Activated T-cell treated with anti-CD3 and anti-CD28 coated beads, Interleukin-2, amount 50 U/mL, for 4 hours (primary cell): ENCODE measurements around the gene CMTM8. TPM values are rescaled to one million over a fixed set of nuclear protein-coding genes. Genes with fewer than 3 reads are reported as not detected.
"Not testable (repeated sequence)": the region's sequence is repeated elsewhere in the genome, so short reads cannot be mapped to it uniquely, and the experiment has no call there.

ENCODE experiments used
- ATAC-seq, 2 donors: fragments of 200-7000 bp; cut with Tn5 transposase; one replicate each; pipeline ENCODE4 v1.10.0; 2021
- DNase-seq: peaks from one replicate; pipeline ENCODE4 v3.0.0-alpha.2; 2020
- H3K27me3 Mint-ChIP-seq: one replicate; pipeline ENCODE4 v1.8.0; 2021; ENCODE audit warnings: low read depth, mixed read lengths
- H3K36me3 Mint-ChIP-seq: one replicate; pipeline ENCODE4 v1.8.0; 2022; ENCODE audit warnings: mixed read lengths; ENCODE audit not compliant: insufficient read depth
- H3K4me1 Mint-ChIP-seq: one replicate; pipeline ENCODE4 v1.8.0; 2021; ENCODE audit warnings: low read depth, mixed read lengths
- H3K4me3 Mint-ChIP-seq: one replicate; pipeline ENCODE4 v1.8.0; 2021; ENCODE audit warnings: mild to moderate bottlenecking, moderate library complexity, mixed read lengths
- H3K9me3 Mint-ChIP-seq: one replicate; pipeline ENCODE4 v1.8.0; 2021; ENCODE audit warnings: mixed read lengths
- total RNA-seq, 3 donors: library from RNA; stranded (reverse); gene quantifications; one replicate each; pipeline ENCODE4 v1.2.1, GENCODE V29; 2021

CMTM8 gene
- total RNA-seq, 3 donors from 2014 or later, result 3.9 to 6.3 (median 4.7) TPM

GRCh38 chr3:32216172-32216783 is 22.2 kb upstream of the CMTM8 start:
- DNase-seq (no peak), ATAC-seq (no peak)
- Mint-ChIP-seq H3K27me3 (peaks cover 8% of the 10 kb centered on the region), H3K4me1 (no peaks in the 10 kb centered on the region), H3K36me3 (peaks cover 3% of the 10 kb centered on the region), H3K9me3 (peaks cover 9% of the 10 kb centered on the region), H3K4me3 (no peak overlapping the region)

- Mint-ChIP-seq H3K27me3 (peaks cover 8% of the 10 kb centered on the region), H3K36me3 (peaks cover 3% of the 10 kb centered on the region), H3K4me3 (no peak overlapping the region), H3K9me3 (peaks cover 9% of the 10 kb centered on the region), H3K4me1 (no peaks in the 10 kb centered on the region)
- DNase-seq, result no peak
- no peak for ATAC-seq
Measured at GRCh38 chr3:32217339-32217738, 21.1 kb upstream of the CMTM8 start.

GRCh38 chr3:32219537-32219936 is 18.9 kb upstream of the CMTM8 start:
- Mint-ChIP-seq H3K9me3 (peaks cover 9% of the 10 kb centered on the region), H3K36me3 (peaks cover 3% of the 10 kb centered on the region), H3K4me1 (no peaks in the 10 kb centered on the region), H3K4me3 (no peak overlapping the region), H3K27me3 (peaks cover 11% of the 10 kb centered on the region)
- DNase-seq (no peak), ATAC-seq (no peak)

GRCh38 chr3:32220006-32220405 is 18.5 kb upstream of the CMTM8 start:
- no peak for ATAC-seq
- H3K36me3 Mint-ChIP-seq, result peaks cover 3% of the 10 kb centered on the region
- no peaks in the 10 kb centered on the region for H3K4me1 Mint-ChIP-seq
- H3K9me3 Mint-ChIP-seq, result peaks cover 9% of the 10 kb centered on the region
- peaks cover 11% of the 10 kb centered on the region for H3K27me3 Mint-ChIP-seq
- no peak overlapping the region for H3K4me3 Mint-ChIP-seq
- DNase-seq, result no peak

GRCh38 chr3:32222950-32223349 is 15.5 kb upstream of the CMTM8 start:
- peaks cover 9% of the 10 kb centered on the region for H3K9me3 Mint-ChIP-seq
- H3K36me3 Mint-ChIP-seq, result peaks cover 3% of the 10 kb centered on the region
- peaks cover 3% of the 10 kb centered on the region for H3K4me1 Mint-ChIP-seq
- peaks cover 9% of the 10 kb centered on the region for H3K27me3 Mint-ChIP-seq
- ATAC-seq (no peak), DNase-seq (no peak)
- no peak overlapping the region for H3K4me3 Mint-ChIP-seq

GRCh38 chr3:32224016-32224516 is 14.4 kb upstream of the CMTM8 start:
- peaks cover 3% of the 10 kb centered on the region for H3K27me3 Mint-ChIP-seq
- ATAC-seq (no peak), DNase-seq (no peak)
- no peak overlapping the region for H3K4me3 Mint-ChIP-seq
- peaks cover 3% of the 10 kb centered on the region for H3K36me3 Mint-ChIP-seq
- H3K4me1 Mint-ChIP-seq, result peaks cover 3% of the 10 kb centered on the region
- H3K9me3 Mint-ChIP-seq, result peaks cover 8% of the 10 kb centered on the region

GRCh38 chr3:32226875-32227500 is 11.5 kb upstream of the CMTM8 start:
- DNase-seq, result no peak
- no peak for ATAC-seq
- peaks cover 3% of the 10 kb centered on the region for H3K27me3 Mint-ChIP-seq
- H3K4me1 Mint-ChIP-seq, result peaks cover 3% of the 10 kb centered on the region
- H3K9me3 Mint-ChIP-seq, result no peaks in the 10 kb centered on the region
- no peaks in the 10 kb centered on the region for H3K36me3 Mint-ChIP-seq
- no peak overlapping the region for H3K4me3 Mint-ChIP-seq

GRCh38 chr3:32228743-32229142 is 9.7 kb upstream of the CMTM8 start:
- not testable (repeated sequence) for H3K4me1 Mint-ChIP-seq, H3K9me3 Mint-ChIP-seq, DNase-seq, H3K4me3 Mint-ChIP-seq, ATAC-seq, H3K27me3 Mint-ChIP-seq, H3K36me3 Mint-ChIP-seq

GRCh38 chr3:32229565-32229964 is 8.9 kb upstream of the CMTM8 start:
- Mint-ChIP-seq H3K9me3 (no peaks in the 10 kb centered on the region), H3K4me3 (no peak overlapping the region), H3K4me1 (peaks cover 3% of the 10 kb centered on the region), H3K36me3 (no peaks in the 10 kb centered on the region), H3K27me3 (no peaks in the 10 kb centered on the region)
- no peak for ATAC-seq
- no peak for DNase-seq

- DNase-seq (no peak), ATAC-seq (no peak)
- H3K9me3 Mint-ChIP-seq, result no peaks in the 10 kb centered on the region
- H3K27me3 Mint-ChIP-seq, result no peaks in the 10 kb centered on the region
- no peak overlapping the region for H3K4me3 Mint-ChIP-seq
- H3K36me3 Mint-ChIP-seq, result no peaks in the 10 kb centered on the region
- H3K4me1 Mint-ChIP-seq, result peaks cover 27% of the 10 kb centered on the region
Measured at GRCh38 chr3:32236377-32236776, 2.1 kb upstream of the CMTM8 start.

- Mint-ChIP-seq H3K36me3 (no peaks in the 10 kb centered on the region), H3K27me3 (no peaks in the 10 kb centered on the region), H3K9me3 (no peaks in the 10 kb centered on the region), H3K4me3 (peak overlapping the region; percentile 65), H3K4me1 (peaks cover 33% of the 10 kb centered on the region)
- ATAC-seq (peak in 1 of 2 donors; percentile 2), DNase-seq (no peak)
Measured at GRCh38 chr3:32237670-32238452, 619 bp upstream of the CMTM8 start.

GRCh38 chr3:32239307-32240158 is 1.1 kb downstream of the CMTM8 start:
- H3K9me3 Mint-ChIP-seq, result no peaks in the 10 kb centered on the region
- DNase-seq, result no peak
- ATAC-seq, result no peak

GRCh38 chr3:32240159-32240545 is 1.7 kb downstream of the CMTM8 start:
- ATAC-seq, result peak; percentile 48 to 53
- no peaks in the 10 kb centered on the region for H3K9me3 Mint-ChIP-seq
- peaks cover 1% of the 10 kb centered on the region for H3K36me3 Mint-ChIP-seq
- peak; percentile 36 for DNase-seq
- no peaks in the 10 kb centered on the region for H3K27me3 Mint-ChIP-seq
- peaks cover 50% of the 10 kb centered on the region for H3K4me1 Mint-ChIP-seq
- H3K4me3 Mint-ChIP-seq, result peak overlapping the region; percentile 82

More at GRCh38 chr3:32239307-32240158, 1.1 kb downstream of the CMTM8 start:
- H3K36me3 Mint-ChIP-seq, result peaks cover 1% of the 10 kb centered on the region
- H3K4me1 Mint-ChIP-seq, result peaks cover 44% of the 10 kb centered on the region
- peak overlapping the region; percentile 82 for H3K4me3 Mint-ChIP-seq
- H3K27me3 Mint-ChIP-seq, result no peaks in the 10 kb centered on the region

- Mint-ChIP-seq H3K4me1 (peaks cover 56% of the 10 kb centered on the region), H3K4me3 (peak overlapping the region; percentile 14), H3K27me3 (no peaks in the 10 kb centered on the region), H3K36me3 (peaks cover 1% of the 10 kb centered on the region), H3K9me3 (no peaks in the 10 kb centered on the region)
- DNase-seq (no peak), ATAC-seq (no peak)
Measured at GRCh38 chr3:32241100-32241499, 2.6 kb downstream of the CMTM8 start.
